HL-60 (cell line): Measurements from ENCODE around the gene BHLHE40.

ENCODE experiments used
- DNase-seq, 2 experiments: peaks; one replicate each; pipeline ENCODE4 v3.0.0-alpha.2; 2010 to 2020; ENCODE audit warnings: low read depth in 1 of 2, low spot score in 1 of 2
- H3K27ac ChIP-seq: fragments of 250-450 bp; sonication (Bioruptor Pico); replicated peaks from 2 replicates; pipeline ENCODE4 v1.5.1; 2020; ENCODE audit warnings: mild to moderate bottlenecking, moderate library complexity
- H3K27me3 ChIP-seq: fragments of 250-450 bp; sonication (Bioruptor Pico); 2 replicates; pipeline ENCODE4 v1.5.1; 2021; ENCODE audit warnings: mild to moderate bottlenecking, moderate library complexity; ENCODE audit not compliant: insufficient read depth, poor library complexity, severe bottlenecking
- H3K4me3 ChIP-seq: replicated peaks from 2 replicates; pipeline ENCODE4 v1.5.1; 2011; ENCODE audit warnings: mild to moderate bottlenecking, control low read depth, low read length; ENCODE audit not compliant: insufficient read depth
- CTCF ChIP-seq: IDR thresholded peaks from one replicate; pipeline ENCODE4 v1.5.1; 2011; ENCODE audit warnings: low read length, control low read depth, inconsistent platforms; ENCODE audit not compliant: insufficient read depth
- GABPA ChIP-seq: IDR thresholded peaks from 2 replicates; pipeline ENCODE4 v1.6.1; 2012; ENCODE audit warnings: low read depth
- POLR2AphosphoS5 ChIP-seq: IDR thresholded peaks from 2 replicates; pipeline ENCODE4 v1.6.1; 2012; ENCODE audit warnings: low read depth
- REST ChIP-seq: IDR thresholded peaks from 2 replicates; pipeline ENCODE4 v1.6.1; 2012; ENCODE audit warnings: low read depth; ENCODE audit not compliant: insufficient replicate concordance
- SPI1 ChIP-seq: IDR thresholded peaks from 2 replicates; pipeline ENCODE4 v1.6.1; 2012; ENCODE audit warnings: low read depth, mild to moderate bottlenecking, borderline replicate concordance

The BHLHE40 gene

DNA sequence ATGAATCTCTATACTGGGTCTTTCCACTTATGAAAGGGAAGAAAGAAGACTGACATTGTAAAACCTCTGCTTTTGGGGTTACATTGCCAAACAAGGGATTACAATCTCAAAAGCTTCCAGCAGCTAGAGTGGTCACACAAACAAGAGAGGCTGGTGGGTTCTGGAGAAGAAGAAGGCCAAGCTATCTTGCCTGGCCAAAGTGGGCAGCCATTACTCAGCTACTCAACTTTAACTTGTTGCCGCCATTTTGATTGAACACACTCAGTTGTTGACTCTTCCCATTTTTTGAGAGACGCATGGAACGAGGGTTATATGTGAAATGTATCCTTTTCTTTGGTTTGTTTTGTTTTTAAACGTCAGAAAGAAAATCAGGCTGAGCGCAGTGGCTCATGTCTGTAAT, 50.9 kb downstream of the BHLHE40 start:
- Histone ChIP-seq H3K4me3 (no peak overlapping the region), H3K27me3 (no peaks in the 10 kb centered on the region), H3K27ac (no peak overlapping the region)
- TF ChIP-seq REST (no peak), POLR2AphosphoS5 (no peak), GABPA (no peak), CTCF (no peak), SPI1 (no peak)
- DNase-seq: no peak

GRCh38 chr3:5032844-5033243, 53.6 kb downstream of the BHLHE40 start:
- DNase-seq: no peak
- Histone ChIP-seq H3K4me3 (no peak overlapping the region), H3K27ac (no peak overlapping the region), H3K27me3 (no peaks in the 10 kb centered on the region)
- no peak for TF ChIP-seq CTCF
- TF ChIP-seq POLR2AphosphoS5: no peak
- no peak for TF ChIP-seq REST
- TF ChIP-seq SPI1: no peak
- no peak for TF ChIP-seq GABPA
